Liver (tissue), 3 donors: ENCODE data around the gene NDC1.

Source experiments
- FOXA1 ChIP-seq: IDR thresholded peaks from 2 replicates; pipeline ENCODE4 v1.6.1; 2016; ENCODE audit warnings: antibody characterized with exemption
- GABPA ChIP-seq, 2 donors: IDR thresholded peaks in 1 of 2; conservative IDR thresholded peaks in 1 of 2; 2 replicates each; pipeline ENCODE4 v1.6.1; 2016; ENCODE audit warnings: antibody characterized with exemption in 2 of 2, mild to moderate bottlenecking in 1 of 2, moderate library complexity in 1 of 2
- RXRA ChIP-seq, 2 donors: IDR thresholded peaks; 2 replicates each; pipeline ENCODE4 v1.6.1; 2017 to 2018; ENCODE audit warnings: antibody characterized with exemption in 2 of 2, mild to moderate bottlenecking in 1 of 2
- SP1 ChIP-seq: IDR thresholded peaks from 2 replicates; pipeline ENCODE4 v1.6.1; 2018; ENCODE audit warnings: antibody characterized with exemption, mild to moderate bottlenecking
- TF ChIP-seq, protein P1 (sequence below): fragments of 150-350 bp; IDR thresholded peaks from 2 replicates; pipeline ENCODE4 v1.5.1; 2017; ENCODE audit warnings: improper control_type of control experiment, low read depth, low read length; ENCODE audit not compliant: missing input control
- TF ChIP-seq, protein P2 (sequence below): IDR thresholded peaks from 2 replicates; pipeline ENCODE4 v1.6.1; 2016; ENCODE audit warnings: antibody characterized with exemption
- TF ChIP-seq, protein P3 (sequence below): IDR thresholded peaks from 2 replicates; pipeline ENCODE4 v1.6.1; 2016; ENCODE audit warnings: antibody characterized with exemption
- TF ChIP-seq, protein P4 (sequence below): IDR thresholded peaks from 2 replicates; pipeline ENCODE4 v1.6.1; 2016; ENCODE audit warnings: antibody characterized with exemption
- donor health status: healthy.
- donor health status: healthy.

DNA sequence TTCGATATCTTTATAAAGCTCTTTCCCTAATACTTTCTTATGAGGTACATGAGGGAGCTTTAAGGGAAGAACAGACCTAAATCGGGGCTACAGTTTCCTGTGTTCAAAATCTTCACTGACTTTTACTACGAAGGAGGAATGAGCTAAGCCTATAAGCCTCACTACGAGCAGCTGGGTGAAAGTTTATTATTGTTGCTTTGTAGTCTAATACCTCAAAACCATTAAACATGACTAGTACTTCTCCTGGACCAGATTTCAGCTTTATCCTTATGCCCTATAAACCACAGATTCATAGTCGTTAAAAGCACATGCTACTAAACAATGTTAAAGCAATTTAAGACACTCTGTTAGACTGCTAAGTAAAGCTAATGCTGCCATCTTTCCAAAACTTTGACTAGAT lies 30.2 kb downstream of the NDC1 start:
- no peak for TF ChIP-seq FOXA1
- TF ChIP-seq, protein P1, sequence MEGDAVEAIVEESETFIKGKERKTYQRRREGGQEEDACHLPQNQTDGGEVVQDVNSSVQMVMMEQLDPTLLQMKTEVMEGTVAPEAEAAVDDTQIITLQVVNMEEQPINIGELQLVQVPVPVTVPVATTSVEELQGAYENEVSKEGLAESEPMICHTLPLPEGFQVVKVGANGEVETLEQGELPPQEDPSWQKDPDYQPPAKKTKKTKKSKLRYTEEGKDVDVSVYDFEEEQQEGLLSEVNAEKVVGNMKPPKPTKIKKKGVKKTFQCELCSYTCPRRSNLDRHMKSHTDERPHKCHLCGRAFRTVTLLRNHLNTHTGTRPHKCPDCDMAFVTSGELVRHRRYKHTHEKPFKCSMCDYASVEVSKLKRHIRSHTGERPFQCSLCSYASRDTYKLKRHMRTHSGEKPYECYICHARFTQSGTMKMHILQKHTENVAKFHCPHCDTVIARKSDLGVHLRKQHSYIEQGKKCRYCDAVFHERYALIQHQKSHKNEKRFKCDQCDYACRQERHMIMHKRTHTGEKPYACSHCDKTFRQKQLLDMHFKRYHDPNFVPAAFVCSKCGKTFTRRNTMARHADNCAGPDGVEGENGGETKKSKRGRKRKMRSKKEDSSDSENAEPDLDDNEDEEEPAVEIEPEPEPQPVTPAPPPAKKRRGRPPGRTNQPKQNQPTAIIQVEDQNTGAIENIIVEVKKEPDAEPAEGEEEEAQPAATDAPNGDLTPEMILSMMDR, result no peak
- TF ChIP-seq GABPA (IDR thresholded peaks at IDR 0.05 in 1 of 2, conservative IDR thresholded peaks at IDR 0.05 in 1 of 2), result no peak
- no peak for TF ChIP-seq SP1
- TF ChIP-seq, protein P2, sequence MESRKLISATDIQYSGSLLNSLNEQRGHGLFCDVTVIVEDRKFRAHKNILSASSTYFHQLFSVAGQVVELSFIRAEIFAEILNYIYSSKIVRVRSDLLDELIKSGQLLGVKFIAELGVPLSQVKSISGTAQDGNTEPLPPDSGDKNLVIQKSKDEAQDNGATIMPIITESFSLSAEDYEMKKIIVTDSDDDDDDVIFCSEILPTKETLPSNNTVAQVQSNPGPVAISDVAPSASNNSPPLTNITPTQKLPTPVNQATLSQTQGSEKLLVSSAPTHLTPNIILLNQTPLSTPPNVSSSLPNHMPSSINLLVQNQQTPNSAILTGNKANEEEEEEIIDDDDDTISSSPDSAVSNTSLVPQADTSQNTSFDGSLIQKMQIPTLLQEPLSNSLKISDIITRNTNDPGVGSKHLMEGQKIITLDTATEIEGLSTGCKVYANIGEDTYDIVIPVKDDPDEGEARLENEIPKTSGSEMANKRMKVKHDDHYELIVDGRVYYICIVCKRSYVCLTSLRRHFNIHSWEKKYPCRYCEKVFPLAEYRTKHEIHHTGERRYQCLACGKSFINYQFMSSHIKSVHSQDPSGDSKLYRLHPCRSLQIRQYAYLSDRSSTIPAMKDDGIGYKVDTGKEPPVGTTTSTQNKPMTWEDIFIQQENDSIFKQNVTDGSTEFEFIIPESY, result no peak
- TF ChIP-seq, protein P3, sequence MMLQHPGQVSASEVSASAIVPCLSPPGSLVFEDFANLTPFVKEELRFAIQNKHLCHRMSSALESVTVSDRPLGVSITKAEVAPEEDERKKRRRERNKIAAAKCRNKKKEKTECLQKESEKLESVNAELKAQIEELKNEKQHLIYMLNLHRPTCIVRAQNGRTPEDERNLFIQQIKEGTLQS, result no peak
- no peak for TF ChIP-seq RXRA (IDR thresholded peaks at IDR 0.05)
- TF ChIP-seq, protein P4, sequence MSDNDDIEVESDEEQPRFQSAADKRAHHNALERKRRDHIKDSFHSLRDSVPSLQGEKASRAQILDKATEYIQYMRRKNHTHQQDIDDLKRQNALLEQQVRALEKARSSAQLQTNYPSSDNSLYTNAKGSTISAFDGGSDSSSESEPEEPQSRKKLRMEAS, result no peak
